GM12878 (cell line): ENCODE data around the gene ANGEL2. TPM values are rescaled to one million over a fixed set of nuclear protein-coding genes. Genes with fewer than 3 reads are reported as not detected.

ENCODE experiments used
- ATAC-seq: fragments of 200-7000 bp; cut with Tn5 transposase; 3 replicates; pipeline ENCODE4 v1.9.1; 2020; ENCODE audit warnings: mild to moderate bottlenecking, moderate library complexity
- BruUV-seq: library from RNA; stranded (reverse); fragments of 400-500 nt; replicated peaks from 2 replicates; lab custom pipeline; 2021; lab: Mats Ljungman, UMichigan
- CTCF ChIA-PET: fragments of 300-600 bp; sonication (Branson Sonifier 250); formaldehyde crosslinking; extraction: SDS; loops from one replicate; lab custom pipeline; 2021; ENCODE audit warnings: inconsistent platforms; lab: Yijun Ruan, JAX
- POLR2A ChIA-PET: fragments of 350-600 bp; formaldehyde crosslinking; extraction: SDS; loops from one replicate; lab custom pipeline; 2021; ENCODE audit warnings: inconsistent platforms; lab: Charles Lee
- RAD21 ChIA-PET: fragments of 300-600 bp; sonication (Branson Sonifier 250); formaldehyde crosslinking; loops from one replicate; lab custom pipeline; 2023; ENCODE audit warnings: antibody characterized with exemption; ENCODE audit not compliant: unreplicated experiment; lab: Charles Lee
- SMC1A ChIA-PET: fragments of 300-600 bp; sonication (Branson Sonifier 250); formaldehyde crosslinking; loops from one replicate; lab custom pipeline; 2023; ENCODE audit not compliant: unreplicated experiment, uncharacterized antibody; lab: Charles Lee
- DNase-seq: peaks from one replicate; pipeline ENCODE4 v3.0.0-alpha.2; 2011; ENCODE audit warnings: low read depth, low spot score
- FAIRE-seq: peaks from 3 replicates; lab custom pipeline; 2011; peaks lifted over from hg19 to GRCh38; lab: Jason Lieb, UNC
- H2AFZ ChIP-seq: 2 replicates; pipeline ENCODE4 v1.6.0; 2011; ENCODE audit warnings: low read depth, low read length, control low read depth; ENCODE audit not compliant: control insufficient read depth
- H3K27ac ChIP-seq: 2 replicates; pipeline ENCODE4 v1.5.1; 2011; ENCODE audit warnings: control low read depth; ENCODE audit not compliant: control insufficient read depth, insufficient read depth
- H3K27me3 ChIP-seq, 2 experiments: replicated peaks in 1 of 2; 2 replicates each; pipeline versions ENCODE4 v1.6.0 to v1.6.1; 2011; ENCODE audit warnings: low read length in 1 of 2; ENCODE audit not compliant: control insufficient read depth in 2 of 2, insufficient read depth in 2 of 2
- H3K36me3 ChIP-seq, 2 experiments: 2 replicates each; pipeline ENCODE4 v1.5.1; 2011; ENCODE audit warnings: low read length in 1 of 2; ENCODE audit not compliant: control insufficient read depth in 2 of 2, insufficient read depth in 2 of 2
- H3K4me1 ChIP-seq: 2 replicates; pipeline ENCODE4 v1.6.1; 2011; ENCODE audit warnings: mild to moderate bottlenecking, low read length, moderate library complexity, mixed read lengths; ENCODE audit not compliant: control insufficient read depth, insufficient read depth
- H3K4me2 ChIP-seq: 2 replicates; pipeline ENCODE4 v1.6.0; 2011; ENCODE audit warnings: control low read depth; ENCODE audit not compliant: control insufficient read depth, insufficient read depth
- H3K4me3 ChIP-seq: fragments of 200-600 bp; sonication (generic); 2 replicates; pipeline ENCODE4 v1.5.1; 2016
- H3K79me2 ChIP-seq: 2 replicates; pipeline ENCODE4 v1.6.0; 2011; ENCODE audit warnings: low read length; ENCODE audit not compliant: control insufficient read depth, insufficient read depth
- H3K9ac ChIP-seq: 2 replicates; pipeline ENCODE4 v1.8.0; 2011; ENCODE audit warnings: low read length, control low read depth, mixed read lengths; ENCODE audit not compliant: control insufficient read depth, insufficient read depth
- H3K9me3 ChIP-seq: replicated peaks from 3 replicates; pipeline ENCODE4 v1.5.1; 2011; ENCODE audit warnings: mild to moderate bottlenecking, low read length; ENCODE audit not compliant: control insufficient read depth, insufficient read depth
- H4K20me1 ChIP-seq: 2 replicates; pipeline ENCODE4 v1.6.0; 2011; ENCODE audit not compliant: control insufficient read depth, insufficient read depth
- BCLAF1 ChIP-seq: fragments of 450-650 bp; IDR thresholded peaks from 2 replicates; pipeline ENCODE4 v1.6.1; 2017; ENCODE audit warnings: antibody characterized with exemption, mild to moderate bottlenecking, moderate library complexity
- BRCA1 ChIP-seq: IDR thresholded peaks from 2 replicates; pipeline ENCODE4 v1.6.1; 2011; ENCODE audit warnings: low read depth, low read length, improper control_type of control experiment
- CBFB ChIP-seq: IDR thresholded peaks from 2 replicates; pipeline ENCODE4 v1.6.1; 2016; ENCODE audit warnings: antibody characterized with exemption, low read depth
- CHD4 ChIP-seq: fragments of 200-600 bp; sonication (generic); IDR thresholded peaks from 2 replicates; pipeline ENCODE4 v1.6.1; 2016; ENCODE audit warnings: mild to moderate bottlenecking
- NFXL1 ChIP-seq: fragments of 450-650 bp; IDR thresholded peaks from 2 replicates; pipeline ENCODE4 v1.6.1; 2017; ENCODE audit warnings: antibody characterized with exemption, mild to moderate bottlenecking, borderline replicate concordance
- RCOR1 ChIP-seq: conservative IDR thresholded peaks from 2 replicates; pipeline ENCODE4 v1.6.1; 2012; ENCODE audit warnings: low read depth, low read length, improper control_type of control experiment
- SKIL ChIP-seq: fragments of 450-650 bp; IDR thresholded peaks from 2 replicates; pipeline ENCODE4 v1.6.1; 2017; ENCODE audit warnings: mild to moderate bottlenecking, low read depth, inconsistent platforms; ENCODE audit not compliant: poor library complexity, severe bottlenecking
- TCF12 ChIP-seq: IDR thresholded peaks from 2 replicates; pipeline ENCODE4 v1.6.1; 2011; ENCODE audit warnings: low read depth, mild to moderate bottlenecking, low read length
- YBX1 ChIP-seq: fragments of 450-650 bp; IDR thresholded peaks from 2 replicates; pipeline ENCODE4 v1.6.1; 2016; ENCODE audit warnings: antibody characterized with exemption
- ZNF24 ChIP-seq: fragments of 450-650 bp; IDR thresholded peaks from 2 replicates; pipeline ENCODE4 v1.6.1; 2017; ENCODE audit warnings: antibody characterized with exemption, mild to moderate bottlenecking
- WGBS: methylation state at CpG from one replicate; pipeline ENCODE4 v1.1.6; 2016; ENCODE audit warnings: low lambda C conversion rate; ENCODE audit not compliant: insufficient replicate concordance, insufficient coverage; ENCODE audit errors: missing lambda C conversion rate; 5-methylcytosine and 5-hydroxymethylcytosine counted together
- in situ Hi-C: fragments of 300-500 bp; cut with MboI; formaldehyde crosslinking; loops from 9 replicates; pipeline ENCODE4 v1.14.3; 2018; ENCODE audit warnings: mixed read lengths
- intact Hi-C: fragments of 100-400 bp; cut with micrococcal nuclease; formaldehyde crosslinking; loops from one replicate; pipeline ENCODE4 v1.14.2; 2022; ENCODE audit not compliant: unreplicated experiment
- polyA plus RNA-seq, 11 experiments: library from polyadenylated mRNA; depleted of rRNA in 4 of 11; unstranded in 6 of 11; stranded (reverse) in 5 of 11; fragments of >200 nt; fragmentation: Nextera tagmentation in 4 of 11; fragmentation: Illumina TruSeq in 1 of 11; extraction: Ambion mirVana in 4 of 11; extraction: Trizol in 1 of 11; gene quantifications; 1 replicate in 1 of 11; 2 replicates in 10 of 11; pipeline versions ENCODE4 v1.2.1 to v1.2.3, GENCODE V29; 2011 to 2016; ENCODE audit warnings: inconsistent platforms in 2 of 11, missing spikeins in 2 of 11, low read depth in 1 of 11
- total RNA-seq, 4 experiments: library from RNA; depleted of rRNA in 3 of 4; stranded (reverse); fragments of >200 nt in 3 of 4; fragmentation: Illumina TruSeq in 1 of 4; extraction: Trizol in 1 of 4; gene quantifications; 2 replicates each; pipeline versions ENCODE4 v1.2.1 to v1.2.3, GENCODE V29; 2013 to 2021

Gene ANGEL2
- total and polyA plus RNA-seq, 10 of the 15 experiments (the other 5 are each of a cell fraction or from before 2014, with no cell fraction given): 6.3 to 53.9 (median 30.7) TPM

GRCh38 chr1:212975111-212975918, 40.4 kb downstream of the ANGEL2 start:
- no peak overlapping the region for H3K9ac ChIP-seq
- H3K27ac ChIP-seq: no peak overlapping the region
- no peaks in the 10 kb centered on the region for H4K20me1 ChIP-seq
- in situ Hi-C loops (no loop called here), intact Hi-C loops (loop anchor here (5.0 kb wide), 1 partner anchor 298 kb away; no protein-coding TSS in a partner anchor)
- H2AFZ ChIP-seq: no peak overlapping the region
- RAD21 ChIA-PET: interaction anchor here (7.3 kb wide), 1 partner anchor 15 kb away, joined by 73 read pairs; no protein-coding TSS in a partner anchor
- CTCF ChIA-PET: interaction anchor here (0.6 to 8.0 kb wide), 2 partner anchors 9 to 26 kb away, joined by 3 to 61 read pairs; no protein-coding TSS in a partner anchor
- POLR2A ChIA-PET: interaction anchor here (5.7 kb wide), 1 partner anchor 9 kb away, joined by 38 read pairs; no protein-coding TSS in a partner anchor
- H3K4me3 ChIP-seq: no peak overlapping the region
- no peaks in the 10 kb centered on the region for H3K27me3 ChIP-seq
- peaks cover 15 to 17% of the 10 kb centered on the region in 2 experiments for H3K36me3 ChIP-seq
- H3K79me2 ChIP-seq: peaks cover 4% of the 10 kb centered on the region; the same call in 1 of the 2 replicates
- no peaks in the 10 kb centered on the region for H3K9me3 ChIP-seq
- WGBS: 82% methylated on average over 10 of the region's 10 CpGs
- peaks cover 33% of the 10 kb centered on the region for H3K4me1 ChIP-seq
- no TSS peak for BruUV-seq
- no peak for TF ChIP-seq RCOR1
- no peak for TF ChIP-seq TCF12
- no peak for TF ChIP-seq ZNF24
- TF ChIP-seq BRCA1: no peak
- no peak for TF ChIP-seq NFXL1
- TF ChIP-seq YBX1: no peak
- no peak for TF ChIP-seq SKIL
- TF ChIP-seq CBFB: no peak
- no peak for TF ChIP-seq BCLAF1
- no peak for TF ChIP-seq CHD4
- H3K4me2 ChIP-seq: no peak overlapping the region
- DNase-seq (no peak), FAIRE-seq (no peak), ATAC-seq (no peak)
- SMC1A ChIA-PET: interaction anchor here (1.2 to 7.8 kb wide), 3 partner anchors 10 to 21 kb away, joined by 3 to 86 read pairs (median 75); no protein-coding TSS in a partner anchor
